NCI-H1417 (cell line): Measurements from ENCODE around the gene KLHL22.

Source experiments
- DNase-seq, 3 experiments: peaks; one replicate each; lab custom pipeline; 2025; lab: John Stamatoyannopoulos, UW

The KLHL22 gene

GRCh38 chr22:20446383-20446970, 49.1 kb downstream of the KLHL22 start:
- DNase-seq = no peak

GRCh38 chr22:20444325-20444724, 51.3 kb downstream of the KLHL22 start:
- no peak for DNase-seq

DNA sequence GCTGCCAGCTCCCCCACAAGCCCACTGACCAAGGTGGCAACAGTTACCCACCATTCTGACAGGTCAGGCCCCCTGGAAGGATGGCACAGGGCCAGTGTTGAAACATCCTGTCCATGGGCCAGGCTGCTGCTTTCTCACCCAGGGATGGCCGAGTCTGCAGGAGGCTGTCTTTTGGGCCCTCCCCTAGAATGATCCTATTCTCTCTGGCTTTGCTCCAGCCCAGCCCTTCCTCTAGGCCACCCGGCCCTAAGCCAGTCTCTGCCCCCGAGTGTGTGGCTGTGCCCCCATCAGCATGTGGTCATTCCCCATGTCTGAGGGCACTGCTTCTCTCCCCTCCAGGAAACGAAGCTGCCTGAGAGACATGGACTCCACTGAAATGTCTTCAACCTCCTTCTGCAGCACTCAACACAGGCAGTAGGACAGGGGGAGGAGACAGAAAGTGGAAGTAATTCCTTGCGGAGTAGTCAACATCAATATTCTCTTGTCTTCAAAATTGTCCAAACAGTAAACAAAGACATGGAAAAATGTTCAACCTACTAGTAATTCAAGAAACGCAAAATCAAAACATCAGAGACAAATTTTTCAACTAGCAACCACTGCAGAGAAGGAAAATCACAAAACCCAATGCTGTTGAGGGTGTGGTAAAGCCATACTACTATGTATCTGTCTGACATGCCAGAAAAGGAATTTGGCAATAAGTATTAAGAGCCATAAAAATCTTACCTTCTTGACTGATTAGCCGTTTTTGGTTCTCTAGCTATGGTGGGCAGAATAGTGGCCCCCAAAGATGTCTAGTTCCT, 52.9 kb downstream of the KLHL22 start:
- DNase-seq = no peak

DNA sequence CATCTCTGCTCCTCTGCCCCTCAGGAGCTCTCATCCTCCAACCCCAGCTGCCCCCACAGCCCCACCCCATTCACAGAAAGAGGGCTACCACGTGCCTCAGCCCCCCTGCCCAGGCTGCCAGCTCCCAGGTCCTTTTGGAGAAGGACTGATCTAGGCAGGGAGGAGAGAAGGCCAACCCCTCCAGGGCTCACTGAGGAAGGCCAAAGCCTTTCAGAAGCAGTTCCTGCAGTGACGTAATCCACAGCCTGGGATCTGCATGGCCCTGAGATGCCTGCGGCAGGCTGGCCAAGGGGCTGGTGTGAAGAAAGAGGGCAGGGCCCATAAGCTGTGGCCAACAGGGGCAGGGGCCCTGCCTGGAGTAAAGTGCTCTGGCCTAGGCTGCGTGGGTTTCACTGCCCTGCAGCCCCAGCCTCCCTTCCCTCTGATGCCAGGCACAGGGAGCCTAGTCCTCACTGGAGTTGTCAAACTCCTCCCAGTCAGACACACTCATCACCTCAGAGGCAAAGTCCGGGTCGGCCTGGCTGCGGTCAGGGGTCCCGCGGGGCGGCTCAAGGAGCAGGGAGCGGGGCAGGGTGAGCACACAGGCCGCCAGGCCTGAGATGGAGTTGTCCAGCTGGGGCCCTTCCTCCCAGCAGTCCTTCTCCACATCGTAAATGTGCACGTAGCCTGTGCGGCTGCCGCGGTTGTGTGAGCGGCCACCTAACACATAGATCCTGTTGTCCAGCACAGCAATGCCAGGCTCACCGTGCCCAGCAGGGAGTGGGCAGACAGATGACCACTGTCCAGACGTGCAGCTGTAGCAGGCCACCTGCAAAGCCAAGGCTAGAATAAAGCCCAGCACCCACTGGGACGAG, 53.7 kb downstream of the KLHL22 start:
- no peak for DNase-seq

DNA sequence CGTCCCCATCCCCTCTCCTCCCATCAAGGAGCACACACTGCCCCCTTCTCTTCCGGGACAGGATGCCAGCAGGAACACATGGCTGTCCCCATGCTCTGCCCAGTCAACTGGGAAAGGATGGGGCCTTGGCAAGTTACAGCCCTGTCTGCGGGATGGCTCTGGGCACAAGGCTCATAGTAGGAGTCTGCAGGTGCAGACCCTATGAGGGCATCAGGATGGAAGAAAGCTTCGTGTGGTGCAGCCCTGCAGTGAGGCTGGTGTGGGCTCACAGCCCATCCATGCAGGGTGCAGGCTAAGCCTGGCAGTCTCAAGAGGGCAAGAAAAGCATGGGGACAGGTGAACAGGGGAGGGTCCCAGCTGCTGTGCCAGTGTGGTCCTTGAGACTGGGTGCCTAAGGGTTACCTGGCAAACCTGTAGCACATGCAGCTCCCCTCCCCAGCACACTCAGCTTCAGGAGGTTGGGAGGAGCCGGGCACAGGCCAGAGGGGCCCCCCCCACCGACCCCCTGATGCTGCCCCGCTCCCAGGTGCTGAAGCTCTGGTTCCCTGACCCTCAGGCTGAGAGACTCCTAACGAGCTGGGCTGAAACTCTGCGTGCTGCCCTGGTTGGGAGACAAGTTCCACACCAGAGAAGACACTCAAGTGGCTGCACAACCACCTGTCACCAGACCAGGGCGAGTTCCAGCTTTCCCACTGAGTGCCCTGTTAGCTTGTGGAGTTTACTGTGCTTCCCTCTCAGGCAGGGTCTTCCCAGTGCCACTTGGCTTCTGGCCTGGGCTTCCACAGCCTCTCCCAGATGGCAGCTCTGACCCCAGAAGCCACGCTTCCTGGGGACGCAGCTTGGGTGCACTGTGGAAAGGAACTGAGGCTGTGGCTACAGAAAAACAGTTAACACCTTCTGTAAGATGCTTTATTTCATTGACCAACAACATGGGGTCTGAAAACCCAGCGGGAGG, 54.7 kb downstream of the KLHL22 start:
- DNase-seq = no peak

- no peak for DNase-seq
Measured at GRCh38 chr22:20439928-20440575, 55.5 kb downstream of the KLHL22 start.

DNA sequence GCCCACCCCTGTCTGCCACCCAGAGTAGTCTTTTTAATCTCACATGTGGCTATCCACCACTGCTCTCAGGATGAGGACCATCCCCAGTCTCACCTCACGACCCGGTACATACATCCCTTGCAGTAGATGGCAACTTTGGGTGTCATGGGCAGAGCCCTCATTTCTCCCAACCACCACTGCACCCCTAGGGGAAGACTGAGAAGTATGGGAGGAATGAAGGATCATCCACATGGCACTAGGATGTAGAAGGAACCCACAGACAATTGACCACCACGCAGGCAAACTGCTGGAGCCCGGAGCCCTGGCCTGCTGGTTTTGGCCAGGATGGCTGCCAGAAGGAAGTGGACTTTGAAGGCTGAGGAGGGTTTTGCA, 56.1 kb downstream of the KLHL22 start:
- no peak for DNase-seq

DNA sequence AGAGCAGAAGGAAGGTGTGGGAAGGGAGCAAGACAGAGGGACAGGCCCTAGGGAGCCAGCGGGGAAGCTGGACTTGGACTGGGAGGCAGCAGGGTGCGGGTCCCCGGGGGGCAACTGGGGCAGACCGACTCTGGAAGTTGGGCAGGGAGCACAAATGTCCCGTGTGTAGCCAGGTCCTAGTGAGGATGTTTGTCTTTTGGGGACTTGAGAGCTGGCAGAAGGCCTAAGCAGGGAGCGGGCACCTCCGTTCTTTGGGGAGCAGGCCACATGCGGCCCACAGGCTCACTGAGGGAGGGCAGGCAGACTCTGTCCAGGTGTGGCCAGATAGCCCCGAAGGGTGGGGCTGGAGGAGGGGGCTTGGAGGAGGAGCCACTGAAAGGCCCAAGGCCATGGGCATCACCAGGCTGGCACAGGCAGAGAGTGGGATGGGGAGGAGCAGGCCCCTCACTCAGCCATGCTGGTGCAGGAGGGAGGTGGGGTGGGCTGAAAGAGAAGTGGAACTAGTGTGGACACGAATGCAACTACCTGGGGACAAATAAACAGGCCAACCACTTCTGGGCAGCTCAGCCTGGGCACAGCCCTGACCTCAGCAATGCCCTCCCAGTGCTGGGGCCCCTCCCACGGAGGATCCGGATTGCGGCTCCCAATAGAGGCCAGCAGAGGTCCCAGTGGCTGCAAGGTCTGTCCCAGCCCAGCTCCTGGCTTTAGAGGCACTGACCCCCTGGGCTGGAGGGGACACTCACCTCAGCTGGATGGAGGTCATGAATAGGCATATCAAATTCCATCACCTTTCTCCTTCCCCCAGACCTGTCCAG, 56.7 kb downstream of the KLHL22 start:
- DNase-seq = no peak

- DNase-seq = no peak
Measured at GRCh38 chr22:20438427-20438677, 57.2 kb downstream of the KLHL22 start.

DNA sequence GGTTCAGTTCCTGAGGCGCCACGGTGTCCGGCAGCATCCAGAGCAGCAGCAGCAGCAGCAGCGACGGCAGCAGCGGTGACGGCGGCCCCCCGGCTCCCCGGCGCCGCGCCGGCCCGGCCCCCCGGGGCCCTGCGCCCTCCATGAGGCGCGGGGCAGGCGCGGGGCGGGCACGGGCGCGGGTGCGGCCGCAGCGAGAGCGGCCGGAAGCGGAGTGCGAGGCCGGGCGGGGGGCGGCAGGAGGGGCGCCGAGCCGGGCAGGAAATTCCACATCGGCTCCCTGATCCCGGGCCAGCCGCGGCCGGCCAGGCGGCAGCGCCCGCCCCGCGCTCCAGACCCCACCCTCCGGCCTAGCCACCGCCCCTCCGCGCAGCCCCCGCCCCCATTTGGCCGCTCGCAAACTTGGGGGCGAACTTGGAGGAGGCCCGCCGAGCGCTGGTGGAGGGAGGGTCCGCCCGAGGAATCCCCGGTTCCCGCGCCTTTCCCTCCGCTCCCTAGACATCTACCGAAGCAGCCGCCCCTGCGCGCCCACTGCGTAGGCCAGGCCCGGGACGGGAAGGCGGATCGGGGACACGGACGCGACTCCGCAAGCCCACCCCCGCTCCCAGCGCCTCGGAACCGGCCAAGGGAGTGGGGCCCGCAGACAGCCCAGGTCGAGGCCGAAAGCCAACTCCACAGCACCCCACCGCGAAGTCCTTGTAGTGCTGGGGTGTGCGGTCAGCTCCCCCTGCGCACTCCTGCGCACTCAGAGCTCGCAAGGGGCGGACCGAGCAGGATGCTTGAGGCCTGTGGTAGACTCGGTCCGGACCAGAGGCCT, 57.8 kb downstream of the KLHL22 start, which contains the start of gene SCARF2:
TSS of gene SCARF2 (minus strand) at position 213 of the 814 bp plus-strand sequence. CDS start at position 142, 71 bp downstream.
- peak in 2 of 3 experiments; percentile 25 to 31 for DNase-seq

GRCh38 chr22:20436768-20437612, 58.6 kb downstream of the KLHL22 start:
- peak in 1 of 3 experiments; percentile 25 for DNase-seq

- no peak for DNase-seq
Measured at GRCh38 chr22:20436307-20436767, 59.3 kb downstream of the KLHL22 start.

GRCh38 chr22:20435436-20436306, 59.9 kb downstream of the KLHL22 start:
- DNase-seq = no peak

- no peak for DNase-seq
Measured at GRCh38 chr22:20434773-20435172, 60.8 kb downstream of the KLHL22 start.

GRCh38 chr22:20434264-20434751, 61.3 kb downstream of the KLHL22 start:
- no peak for DNase-seq

- DNase-seq = no peak
Measured at GRCh38 chr22:20433686-20434241, 61.8 kb downstream of the KLHL22 start.

- no peak for DNase-seq
Measured at GRCh38 chr22:20433191-20433590, 62.4 kb downstream of the KLHL22 start.
